NCI-H2196 treated with DMSO at 0.1 percent for 48 hours (cell line): ENCODE results near the gene SPINK13.
"Not testable (repeated sequence)": the region's sequence is repeated elsewhere in the genome, so short reads cannot be mapped to it uniquely, and the experiment has no call there.

Source experiments
- DNase-seq: peaks from one replicate; lab custom pipeline; 2025; ENCODE audit not compliant: unreplicated experiment; lab: John Stamatoyannopoulos, UW

SPINK13 gene

GRCh38 chr5:148311484-148311883 lies 42.9 kb downstream of the SPINK13 start:
- no peak for DNase-seq

- no peak for DNase-seq
These were observed 43.6 kb downstream of the SPINK13 start, which contains the start of gene SPINK7 for GRCh38 chr5:148312153-148312552. SPINK7 (plus strand) TSS chr5:148312423; CDS start chr5:148312484, 61 bp downstream.

GRCh38 chr5:148314187-148314586 lies 45.6 kb downstream of the SPINK13 start:
- no peak for DNase-seq

GRCh38 chr5:148314731-148315130 lies 46.1 kb downstream of the SPINK13 start:
- DNase-seq = no peak

- DNase-seq = not testable (repeated sequence)
These were observed 51.7 kb downstream of the SPINK13 start for GRCh38 chr5:148320011-148320963.

- DNase-seq = no peak
These were observed 64.8 kb downstream of the SPINK13 start for GRCh38 chr5:148333262-148333849.

- DNase-seq = no peak
These were observed 66.7 kb downstream of the SPINK13 start, which contains the start of gene SPINK9 for GRCh38 chr5:148335259-148335658. SPINK9 (plus strand) TSS chr5:148335559; CDS start chr5:148335614, 55 bp downstream.
